Coronary artery (tissue), 2 donors: Measurements from ENCODE around the gene PPARA.

Experiments used
- DNase-seq: peaks from one replicate; pipeline ENCODE4 v3.0.0-alpha.2; 2017; ENCODE audit warnings: low spot score
- H3K27ac ChIP-seq, 2 donors: fragments of 200-600 bp; sonication (generic); one replicate each; pipeline ENCODE4 v1.5.1; 2016 to 2019
- H3K4me3 ChIP-seq: fragments of 200-600 bp; sonication (generic); 2 replicates; pipeline ENCODE4 v1.5.1; 2016; ENCODE audit warnings: mild to moderate bottlenecking, moderate library complexity
- CTCF ChIP-seq: fragments of 200-600 bp; sonication (generic); IDR thresholded peaks from one replicate; pipeline ENCODE4 v1.5.1; 2019; ENCODE audit warnings: antibody characterized with exemption

PPARA gene

GRCh38 chr22:46290843-46291785, 140.8 kb downstream of the PPARA start:
- TF ChIP-seq CTCF: no peak

GRCh38 chr22:46292173-46292572, 141.8 kb downstream of the PPARA start:
- H3K4me3 ChIP-seq: no peak overlapping the region
- DNase-seq: no peak
- TF ChIP-seq CTCF: no peak
- H3K27ac ChIP-seq: peak overlapping the region in 1 of 2 donors; percentile 49

More at GRCh38 chr22:46290843-46291785, 140.8 kb downstream of the PPARA start:
- Histone ChIP-seq H3K4me3 (no peak overlapping the region), H3K27ac (no peak overlapping the region)
- DNase-seq: no peak

GRCh38 chr22:46292732-46293131, 142.4 kb downstream of the PPARA start:
- no peak for DNase-seq
- Histone ChIP-seq H3K27ac (peak overlapping the region in 1 of 2 donors; percentile 49), H3K4me3 (no peak overlapping the region)
- TF ChIP-seq CTCF: no peak
